Activated T-cell treated with anti-CD3 and anti-CD28 coated beads, Interleukin-2, amount 50 U/mL, for 1 hour (primary cell): ENCODE results near the gene THRB.

Experiments used
- DNase-seq: peaks from one replicate; pipeline ENCODE4 v3.0.0-alpha.2; 2020

THRB gene

GRCh38 chr3:24510030-24510648, 15.5 kb upstream of the THRB start:
- DNase-seq: no peak

GRCh38 chr3:24508423-24508839, 13.8 kb upstream of the THRB start:
- DNase-seq: no peak

GRCh38 chr3:24507776-24508422, 13.2 kb upstream of the THRB start:
- DNase-seq: no peak

GRCh38 chr3:24506966-24507775, 12.5 kb upstream of the THRB start:
- no peak for DNase-seq

- DNase-seq: no peak
Measured at GRCh38 chr3:24505691-24506550, 11.3 kb upstream of the THRB start.

- no peak for DNase-seq
Measured at GRCh38 chr3:24504772-24505171, 10.1 kb upstream of the THRB start.

GRCh38 chr3:24503616-24504113, 9.0 kb upstream of the THRB start:
- no peak for DNase-seq

- DNase-seq: no peak
Measured at GRCh38 chr3:24502690-24503089, 8.0 kb upstream of the THRB start.

- no peak for DNase-seq
Measured at GRCh38 chr3:24500806-24501205, 6.2 kb upstream of the THRB start.

GRCh38 chr3:24499991-24500390, 5.3 kb upstream of the THRB start:
- no peak for DNase-seq

- DNase-seq: no peak
Measured at GRCh38 chr3:24498796-24499195, 4.1 kb upstream of the THRB start.

GRCh38 chr3:24498391-24498790, 3.7 kb upstream of the THRB start:
- DNase-seq: no peak

- DNase-seq: no peak
Measured at GRCh38 chr3:24497942-24498341, 3.3 kb upstream of the THRB start.

GRCh38 chr3:24496529-24497482, 2.2 kb upstream of the THRB start:
- DNase-seq: no peak

- DNase-seq: no peak
Measured at GRCh38 chr3:24495326-24495994, 810 bp upstream of the THRB start.

- no peak for DNase-seq
Measured at GRCh38 chr3:24493746-24494617, 668 bp downstream of the THRB start.

GRCh38 chr3:24492971-24493551, 1.6 kb downstream of the THRB start:
- no peak for DNase-seq

GRCh38 chr3:24490151-24490550, 4.5 kb downstream of the THRB start:
- DNase-seq: no peak
